ENCODE results near the gene USH2A. TPM values are rescaled to one million over a fixed set of nuclear protein-coding genes. Genes with fewer than 3 reads are reported as not detected.

Gene USH2A
- total RNA-seq, 1 donor from 2014 or later = not detected

DNA sequence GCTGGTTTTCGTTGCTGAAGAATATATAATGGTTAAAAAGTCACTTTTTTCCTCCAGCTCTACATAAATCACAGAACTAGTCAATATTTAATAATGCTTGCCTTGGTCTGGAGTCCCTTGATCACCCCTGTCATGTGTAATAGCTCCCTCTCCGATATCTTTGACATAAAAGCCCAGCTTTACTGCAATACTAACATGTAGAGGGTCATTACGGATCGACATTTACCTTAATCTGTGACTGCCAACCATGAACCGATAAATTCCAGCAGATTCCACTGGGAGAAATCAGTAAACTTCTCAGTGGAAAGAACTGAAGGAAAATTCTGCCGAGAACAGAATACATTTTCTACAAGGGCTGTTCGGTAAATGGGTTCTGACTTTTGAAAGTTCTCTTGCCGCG lies 459.6 kb downstream of the USH2A start:
- H3K27ac Mint-ChIP-seq (ENCODE audit: unreplicated experiment) = no peak overlapping the region
- H3K27me3 Mint-ChIP-seq (ENCODE audit: unreplicated experiment) = peaks cover 10% of the 10 kb centered on the region
- no peak overlapping the region for H3K4me3 Mint-ChIP-seq (ENCODE audit: unreplicated experiment)
- no peaks in the 10 kb centered on the region for H3K9me3 Mint-ChIP-seq (ENCODE audit: unreplicated experiment)
- TF ChIP-seq, protein P1, sequence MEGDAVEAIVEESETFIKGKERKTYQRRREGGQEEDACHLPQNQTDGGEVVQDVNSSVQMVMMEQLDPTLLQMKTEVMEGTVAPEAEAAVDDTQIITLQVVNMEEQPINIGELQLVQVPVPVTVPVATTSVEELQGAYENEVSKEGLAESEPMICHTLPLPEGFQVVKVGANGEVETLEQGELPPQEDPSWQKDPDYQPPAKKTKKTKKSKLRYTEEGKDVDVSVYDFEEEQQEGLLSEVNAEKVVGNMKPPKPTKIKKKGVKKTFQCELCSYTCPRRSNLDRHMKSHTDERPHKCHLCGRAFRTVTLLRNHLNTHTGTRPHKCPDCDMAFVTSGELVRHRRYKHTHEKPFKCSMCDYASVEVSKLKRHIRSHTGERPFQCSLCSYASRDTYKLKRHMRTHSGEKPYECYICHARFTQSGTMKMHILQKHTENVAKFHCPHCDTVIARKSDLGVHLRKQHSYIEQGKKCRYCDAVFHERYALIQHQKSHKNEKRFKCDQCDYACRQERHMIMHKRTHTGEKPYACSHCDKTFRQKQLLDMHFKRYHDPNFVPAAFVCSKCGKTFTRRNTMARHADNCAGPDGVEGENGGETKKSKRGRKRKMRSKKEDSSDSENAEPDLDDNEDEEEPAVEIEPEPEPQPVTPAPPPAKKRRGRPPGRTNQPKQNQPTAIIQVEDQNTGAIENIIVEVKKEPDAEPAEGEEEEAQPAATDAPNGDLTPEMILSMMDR (IDR thresholded peaks at IDR 0.05) = no peak
- no peak for DNase-seq (ENCODE audit: extremely low spot score, unreplicated experiment)
- no peaks in the 10 kb centered on the region for H3K36me3 Mint-ChIP-seq (ENCODE audit: unreplicated experiment)
- no peaks in the 10 kb centered on the region for H3K4me1 Mint-ChIP-seq (ENCODE audit: unreplicated experiment)

DNA sequence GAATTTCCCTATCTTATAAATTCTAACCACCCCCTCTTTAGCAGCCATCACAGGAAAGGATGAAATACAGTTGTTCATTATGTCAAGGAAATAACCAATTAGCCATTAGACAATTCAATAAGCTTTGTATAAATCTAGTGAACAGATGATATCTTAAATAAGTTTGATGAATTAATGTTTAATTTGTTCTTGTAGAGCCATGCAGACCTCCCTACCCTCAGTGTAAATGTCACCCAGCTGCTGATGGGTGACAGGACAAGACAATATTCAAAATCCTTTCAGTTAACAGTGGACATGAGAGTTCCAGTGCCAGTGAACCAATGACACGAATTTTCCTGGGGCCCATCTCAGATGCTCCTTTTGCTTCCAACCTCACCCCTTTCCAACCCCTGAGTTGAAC lies 460.2 kb downstream of the USH2A start:
- Mint-ChIP-seq H3K27ac (ENCODE audit: unreplicated experiment) (no peak overlapping the region), H3K4me3 (ENCODE audit: unreplicated experiment) (no peak overlapping the region), H3K4me1 (ENCODE audit: unreplicated experiment) (no peaks in the 10 kb centered on the region), H3K9me3 (ENCODE audit: unreplicated experiment) (no peaks in the 10 kb centered on the region), H3K36me3 (ENCODE audit: unreplicated experiment) (no peaks in the 10 kb centered on the region), H3K27me3 (ENCODE audit: unreplicated experiment) (peaks cover 15% of the 10 kb centered on the region)
- TF ChIP-seq, protein P1 (IDR thresholded peaks at IDR 0.05) = no peak
- DNase-seq (ENCODE audit: extremely low spot score, unreplicated experiment) = no peak

DNA sequence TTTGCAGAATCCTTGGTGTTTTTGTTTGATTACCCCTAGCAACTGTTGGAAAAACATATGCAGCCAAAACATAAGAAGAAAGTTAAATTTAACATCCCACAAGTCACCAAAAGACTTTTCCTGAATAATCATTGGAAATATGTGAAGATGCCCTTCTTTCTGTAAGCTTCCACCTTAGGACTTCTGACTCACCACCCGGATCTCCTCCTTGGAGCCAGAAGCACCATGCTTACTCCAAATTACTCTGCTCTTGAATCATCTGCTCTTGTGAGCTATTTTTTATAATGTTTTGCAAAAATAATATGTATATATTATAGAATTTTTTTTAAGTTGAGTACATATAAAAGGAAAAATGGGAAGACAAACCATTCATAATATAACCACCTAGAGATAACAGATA lies 464.4 kb downstream of the USH2A start:
- DNase-seq (ENCODE audit: extremely low spot score, unreplicated experiment) = no peak
- H3K27me3 Mint-ChIP-seq (ENCODE audit: unreplicated experiment) = peaks cover 20% of the 10 kb centered on the region

DNA sequence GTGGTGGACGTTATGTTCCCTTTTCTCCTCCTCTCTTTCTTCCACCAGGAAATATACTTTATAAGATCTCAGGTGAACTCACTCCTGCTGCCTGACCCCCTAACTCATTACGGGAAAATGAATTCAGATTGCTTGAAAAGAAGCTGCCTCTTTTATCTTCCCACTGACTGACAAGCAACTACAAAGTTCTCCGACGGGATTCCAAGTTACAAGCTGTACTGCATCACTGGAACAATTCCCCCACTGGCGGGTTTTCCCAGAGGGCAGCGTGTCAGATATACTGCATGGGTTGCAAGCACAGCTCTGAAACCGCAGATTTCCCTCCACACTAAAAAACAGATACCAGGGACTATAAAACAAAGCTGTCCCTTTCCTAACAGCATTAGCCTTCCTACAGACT lies 465.6 kb downstream of the USH2A start:
- no peaks in the 10 kb centered on the region for H3K4me1 Mint-ChIP-seq (ENCODE audit: unreplicated experiment)
- TF ChIP-seq, protein P1 (IDR thresholded peaks at IDR 0.05) = no peak
- H3K4me3 Mint-ChIP-seq (ENCODE audit: unreplicated experiment) = no peak overlapping the region
- H3K36me3 Mint-ChIP-seq (ENCODE audit: unreplicated experiment) = no peaks in the 10 kb centered on the region
- H3K9me3 Mint-ChIP-seq (ENCODE audit: unreplicated experiment) = no peaks in the 10 kb centered on the region
- H3K27me3 Mint-ChIP-seq (ENCODE audit: unreplicated experiment) = peaks cover 20% of the 10 kb centered on the region
- DNase-seq (ENCODE audit: extremely low spot score, unreplicated experiment) = no peak
- no peak overlapping the region for H3K27ac Mint-ChIP-seq (ENCODE audit: unreplicated experiment)

More for the DNA sequence above, 464.4 kb downstream of the USH2A start:
- Mint-ChIP-seq H3K36me3 (ENCODE audit: unreplicated experiment) (no peaks in the 10 kb centered on the region), H3K27ac (ENCODE audit: unreplicated experiment) (no peak overlapping the region), H3K4me3 (ENCODE audit: unreplicated experiment) (no peak overlapping the region), H3K9me3 (ENCODE audit: unreplicated experiment) (no peaks in the 10 kb centered on the region), H3K4me1 (ENCODE audit: unreplicated experiment) (no peaks in the 10 kb centered on the region)
- TF ChIP-seq, protein P1 (IDR thresholded peaks at IDR 0.05) = no peak

DNA sequence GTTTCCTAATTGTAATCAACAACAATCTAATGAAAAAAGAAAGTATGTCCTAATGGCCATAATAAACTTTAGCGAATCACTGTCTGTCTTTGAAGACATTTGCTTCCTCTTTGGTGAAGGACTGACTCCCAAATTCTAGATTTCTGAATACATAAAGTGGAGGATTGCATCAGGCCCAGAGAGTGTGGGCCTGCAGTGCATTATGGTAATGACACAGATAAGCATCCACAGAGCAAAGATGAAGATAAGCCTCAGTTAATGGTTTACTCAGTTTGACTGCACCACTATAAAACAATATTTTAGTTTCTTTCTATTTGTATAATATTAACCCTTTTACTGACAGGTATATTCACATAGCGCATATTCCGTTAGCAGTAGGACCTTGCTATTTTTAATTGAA lies 490.7 kb downstream of the USH2A start:
- TF ChIP-seq, protein P1 (IDR thresholded peaks at IDR 0.05) = no peak
- Mint-ChIP-seq H3K4me3 (ENCODE audit: unreplicated experiment) (no peak overlapping the region), H3K27ac (ENCODE audit: unreplicated experiment) (no peak overlapping the region), H3K4me1 (ENCODE audit: unreplicated experiment) (no peaks in the 10 kb centered on the region), H3K9me3 (ENCODE audit: unreplicated experiment) (no peaks in the 10 kb centered on the region), H3K27me3 (ENCODE audit: unreplicated experiment) (no peaks in the 10 kb centered on the region), H3K36me3 (ENCODE audit: unreplicated experiment) (no peaks in the 10 kb centered on the region)
- DNase-seq (ENCODE audit: extremely low spot score, unreplicated experiment) = no peak
